Activated naive CD8-positive, alpha-beta T cell (primary cell): ENCODE results near the gene SLC22A15.
A peak's percentile ranks its signal among the peaks of the same experiment; 100 is the strongest.
"Not testable (repeated sequence)": the region's sequence is repeated elsewhere in the genome, so short reads cannot be mapped to it uniquely, and the experiment has no call there.

Experiments used
- H3K27ac Mint-ChIP-seq: one replicate; pipeline ENCODE4 v1.8.0; 2021; ENCODE audit warnings: mixed read lengths
- H3K27me3 Mint-ChIP-seq: one replicate; pipeline ENCODE4 v1.8.0; 2021; ENCODE audit warnings: mixed read lengths
- H3K36me3 Mint-ChIP-seq: one replicate; pipeline ENCODE4 v1.8.0; 2021; ENCODE audit warnings: mixed read lengths
- H3K4me1 Mint-ChIP-seq: one replicate; pipeline ENCODE4 v1.8.0; 2021; ENCODE audit warnings: low read depth, mixed read lengths
- H3K4me3 Mint-ChIP-seq: one replicate; pipeline ENCODE4 v1.8.0; 2021; ENCODE audit warnings: mild to moderate bottlenecking, mixed read lengths
- H3K9me3 Mint-ChIP-seq: one replicate; pipeline ENCODE4 v1.8.0; 2021; ENCODE audit warnings: low read depth, mixed read lengths

SLC22A15 gene

GRCh38 chr1:115976062-115976920, at the start of gene SLC22A15:
SLC22A15 (plus strand) TSS chr1:115976513; CDS start chr1:115976628, 115 bp downstream.
- no peaks in the 10 kb centered on the region for H3K36me3 Mint-ChIP-seq
- H3K4me3 Mint-ChIP-seq = peak within 1 kb of the TSS; percentile 89
- H3K27ac Mint-ChIP-seq = no peak within 1 kb of the TSS
- H3K4me1 Mint-ChIP-seq = peaks cover 4% of the 10 kb centered on the region
- peaks cover 21% of the 10 kb centered on the region for H3K27me3 Mint-ChIP-seq
- no peaks in the 10 kb centered on the region for H3K9me3 Mint-ChIP-seq

DNA sequence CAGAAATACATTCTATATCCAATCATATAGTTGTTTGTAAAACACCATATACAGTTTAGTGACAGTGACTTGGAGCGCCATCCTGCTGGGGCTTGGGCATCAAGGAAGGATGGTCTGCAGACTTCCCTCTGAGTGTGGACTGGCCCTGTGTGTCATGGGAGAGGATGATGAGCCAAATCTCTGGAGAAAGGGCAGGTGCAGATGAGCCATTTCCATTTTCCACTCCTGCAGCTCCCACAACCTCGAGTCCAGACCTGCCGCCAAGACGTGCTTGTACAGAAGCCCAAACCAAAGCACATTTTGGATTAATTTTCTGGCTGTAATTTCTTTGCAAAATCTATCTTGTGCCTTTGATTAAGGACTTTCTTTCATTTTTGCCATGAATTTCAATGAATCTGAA, 48.3 kb upstream of the SLC22A15 start:
- H3K9me3 Mint-ChIP-seq = no peaks in the 10 kb centered on the region
- H3K4me1 Mint-ChIP-seq = no peaks in the 10 kb centered on the region
- H3K36me3 Mint-ChIP-seq = no peaks in the 10 kb centered on the region
- H3K4me3 Mint-ChIP-seq = no peak overlapping the region
- no peaks in the 10 kb centered on the region for H3K27me3 Mint-ChIP-seq
- H3K27ac Mint-ChIP-seq = no peak overlapping the region

- Mint-ChIP-seq H3K4me1 (no peaks in the 10 kb centered on the region), H3K27ac (no peak overlapping the region), H3K4me3 (no peak overlapping the region), H3K36me3 (no peaks in the 10 kb centered on the region), H3K27me3 (no peaks in the 10 kb centered on the region), H3K9me3 (no peaks in the 10 kb centered on the region)
Observed at GRCh38 chr1:115929881-115930280, 46.4 kb upstream of the SLC22A15 start.

DNA sequence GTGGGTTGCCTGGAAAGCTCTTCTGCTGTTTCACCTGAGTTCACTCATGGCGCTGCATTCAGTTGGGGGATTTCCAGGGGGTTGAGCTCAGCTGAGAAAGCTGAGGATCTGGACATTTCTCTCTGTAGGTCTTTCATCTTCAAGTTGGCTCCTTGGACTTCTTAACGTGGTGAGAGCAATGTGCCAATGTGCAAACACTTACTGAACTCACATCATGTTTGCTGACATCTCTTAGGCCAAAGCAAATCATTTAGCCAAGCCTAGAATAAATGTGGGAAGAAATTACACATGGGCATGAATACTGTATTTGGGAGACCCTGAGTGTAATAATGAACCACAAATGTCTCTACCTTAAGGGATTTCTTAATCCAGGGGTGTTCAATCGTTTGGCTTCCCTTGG, 42.7 kb upstream of the SLC22A15 start:
- no peaks in the 10 kb centered on the region for H3K27me3 Mint-ChIP-seq
- no peak overlapping the region for H3K27ac Mint-ChIP-seq
- H3K9me3 Mint-ChIP-seq = no peaks in the 10 kb centered on the region
- no peaks in the 10 kb centered on the region for H3K36me3 Mint-ChIP-seq
- H3K4me3 Mint-ChIP-seq = no peak overlapping the region
- no peaks in the 10 kb centered on the region for H3K4me1 Mint-ChIP-seq

GRCh38 chr1:115939455-115939854, 36.9 kb upstream of the SLC22A15 start:
- Mint-ChIP-seq H3K27me3 (no peaks in the 10 kb centered on the region), H3K9me3 (no peaks in the 10 kb centered on the region), H3K4me1 (no peaks in the 10 kb centered on the region), H3K27ac (no peak overlapping the region), H3K4me3 (no peak overlapping the region), H3K36me3 (no peaks in the 10 kb centered on the region)

- Mint-ChIP-seq H3K27ac (no peak overlapping the region), H3K9me3 (no peaks in the 10 kb centered on the region), H3K4me3 (no peak overlapping the region), H3K27me3 (peaks cover 12% of the 10 kb centered on the region), H3K36me3 (no peaks in the 10 kb centered on the region), H3K4me1 (no peaks in the 10 kb centered on the region)
Observed at GRCh38 chr1:115946116-115946515, 30.2 kb upstream of the SLC22A15 start.

GRCh38 chr1:115949156-115949555, 27.2 kb upstream of the SLC22A15 start:
- Mint-ChIP-seq H3K4me1 (no peaks in the 10 kb centered on the region), H3K9me3 (no peaks in the 10 kb centered on the region), H3K36me3 (no peaks in the 10 kb centered on the region), H3K4me3 (no peak overlapping the region), H3K27ac (no peak overlapping the region), H3K27me3 (peaks cover 12% of the 10 kb centered on the region)

DNA sequence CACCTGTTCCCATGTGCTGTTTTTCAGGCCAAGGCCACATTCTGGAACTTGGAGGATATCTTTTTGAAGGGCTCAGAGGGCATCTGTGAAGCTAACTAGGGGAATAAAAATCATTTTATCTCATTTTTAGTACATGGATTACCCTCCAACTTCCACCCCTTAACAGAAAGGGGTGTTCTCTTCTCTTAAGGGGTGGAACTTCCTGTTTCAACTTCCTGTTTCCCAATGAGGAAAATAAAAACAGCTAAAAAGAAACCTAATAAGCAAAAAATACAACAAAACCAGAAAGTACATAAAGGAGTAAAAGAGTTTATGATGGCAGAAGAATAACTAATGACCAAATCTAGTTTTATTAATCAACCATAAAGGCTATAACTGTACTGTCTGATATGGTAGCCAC, 24.8 kb upstream of the SLC22A15 start:
- no peaks in the 10 kb centered on the region for H3K4me1 Mint-ChIP-seq
- no peaks in the 10 kb centered on the region for H3K9me3 Mint-ChIP-seq
- H3K27ac Mint-ChIP-seq = no peak overlapping the region
- no peaks in the 10 kb centered on the region for H3K36me3 Mint-ChIP-seq
- H3K27me3 Mint-ChIP-seq = peaks cover 18% of the 10 kb centered on the region
- H3K4me3 Mint-ChIP-seq = no peak overlapping the region

GRCh38 chr1:115952547-115952946, 23.8 kb upstream of the SLC22A15 start:
- Mint-ChIP-seq H3K36me3 (no peaks in the 10 kb centered on the region), H3K4me3 (no peak overlapping the region), H3K27me3 (peaks cover 20% of the 10 kb centered on the region), H3K9me3 (no peaks in the 10 kb centered on the region), H3K27ac (no peak overlapping the region), H3K4me1 (no peaks in the 10 kb centered on the region)

DNA sequence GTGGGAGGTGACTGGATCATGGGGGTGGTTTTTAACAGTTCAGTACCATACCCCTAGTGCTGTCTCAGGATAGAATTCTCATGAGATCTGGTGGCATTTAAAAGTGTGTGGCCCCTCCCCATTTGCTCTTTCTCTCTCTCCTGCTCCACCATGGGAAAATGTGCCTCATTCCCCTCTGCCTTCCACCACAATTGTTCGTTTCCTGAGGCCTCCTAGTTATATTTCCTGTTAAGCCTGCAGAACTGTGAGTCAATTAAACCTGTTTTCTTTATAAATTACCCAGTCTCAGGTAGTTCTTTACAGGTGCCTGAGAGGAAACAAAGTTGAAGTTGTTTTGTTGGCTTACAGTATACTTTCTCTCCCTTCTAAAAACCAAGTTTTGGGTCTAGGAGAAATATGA, 23.1 kb upstream of the SLC22A15 start:
- H3K4me3 Mint-ChIP-seq = no peak overlapping the region
- no peaks in the 10 kb centered on the region for H3K36me3 Mint-ChIP-seq
- H3K4me1 Mint-ChIP-seq = no peaks in the 10 kb centered on the region
- H3K27me3 Mint-ChIP-seq = peaks cover 20% of the 10 kb centered on the region
- no peak overlapping the region for H3K27ac Mint-ChIP-seq
- no peaks in the 10 kb centered on the region for H3K9me3 Mint-ChIP-seq

GRCh38 chr1:115954684-115955083, 21.6 kb upstream of the SLC22A15 start:
- Mint-ChIP-seq H3K36me3 (no peaks in the 10 kb centered on the region), H3K4me1 (no peaks in the 10 kb centered on the region), H3K4me3 (no peak overlapping the region), H3K9me3 (no peaks in the 10 kb centered on the region), H3K27me3 (peaks cover 19% of the 10 kb centered on the region), H3K27ac (no peak overlapping the region)

DNA sequence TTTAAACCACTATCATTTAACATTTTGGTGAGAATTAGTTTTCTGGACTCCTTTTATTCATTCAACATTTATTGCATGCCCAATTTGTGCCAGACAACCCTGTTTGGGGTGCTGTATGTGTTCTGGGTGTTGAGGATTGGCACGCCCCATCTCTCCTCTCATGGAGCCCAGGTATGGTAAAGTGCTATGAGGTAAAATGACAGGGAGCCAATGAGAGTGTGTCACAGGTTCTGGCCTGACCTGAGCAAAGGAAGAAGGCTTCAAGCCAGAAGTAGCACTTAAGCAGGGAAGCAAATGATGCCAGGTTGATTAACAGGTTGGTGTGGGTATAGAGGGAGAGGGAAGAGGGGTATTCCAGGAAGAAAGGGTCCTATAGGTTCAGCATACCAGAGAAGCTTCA, 21.1 kb upstream of the SLC22A15 start:
- Mint-ChIP-seq H3K9me3 (no peaks in the 10 kb centered on the region), H3K27ac (no peak overlapping the region), H3K4me1 (no peaks in the 10 kb centered on the region), H3K27me3 (peaks cover 15% of the 10 kb centered on the region), H3K4me3 (no peak overlapping the region), H3K36me3 (no peaks in the 10 kb centered on the region)

DNA sequence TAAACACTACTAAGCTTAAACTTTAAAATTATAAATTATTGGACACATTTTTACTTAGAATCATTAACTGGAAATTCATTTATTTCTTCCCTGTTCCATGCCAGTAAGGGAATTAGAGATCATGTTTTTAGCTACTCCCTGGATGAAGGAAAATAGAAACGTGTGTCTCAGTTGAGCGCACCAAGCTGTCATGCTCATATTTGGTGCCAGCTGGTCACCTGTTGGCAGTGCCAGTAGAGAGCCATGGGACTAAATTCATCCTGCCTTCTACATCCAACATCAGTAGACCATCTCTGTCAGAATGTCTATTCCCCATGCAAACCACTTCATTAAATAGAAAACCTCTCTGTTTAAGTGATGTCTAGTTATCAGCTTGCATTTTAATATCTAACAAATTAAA, 17.4 kb upstream of the SLC22A15 start:
- no peak overlapping the region for H3K4me3 Mint-ChIP-seq
- H3K27ac Mint-ChIP-seq = no peak overlapping the region

GRCh38 chr1:115969509-115969908, 6.8 kb upstream of the SLC22A15 start:
- peaks cover 30% of the 10 kb centered on the region for H3K27me3 Mint-ChIP-seq

More for the DNA sequence above, 17.4 kb upstream of the SLC22A15 start:
- Mint-ChIP-seq H3K4me1 (no peaks in the 10 kb centered on the region), H3K27me3 (peaks cover 22% of the 10 kb centered on the region), H3K36me3 (no peaks in the 10 kb centered on the region), H3K9me3 (no peaks in the 10 kb centered on the region)

DNA sequence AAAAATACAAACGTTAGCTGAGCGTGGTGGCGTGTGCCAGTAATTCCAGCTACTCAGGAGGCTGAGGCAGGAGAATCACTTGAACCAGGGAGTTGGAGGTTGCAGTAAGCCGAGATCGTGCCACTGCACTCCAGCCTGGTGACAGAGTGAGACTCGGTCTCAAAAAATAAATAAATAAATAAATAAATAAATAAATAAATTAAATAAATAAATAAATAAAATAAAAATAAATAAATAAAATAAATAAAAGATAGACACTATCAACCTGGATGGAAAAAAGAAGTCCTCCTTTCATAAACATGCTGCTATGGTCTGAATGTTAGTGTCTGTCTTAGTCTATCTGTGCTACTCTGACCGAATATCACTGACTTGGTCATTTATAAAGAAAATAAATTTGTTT, 4.5 kb upstream of the SLC22A15 start:
- H3K9me3 Mint-ChIP-seq, H3K36me3 Mint-ChIP-seq, H3K27ac Mint-ChIP-seq, H3K4me1 Mint-ChIP-seq, H3K4me3 Mint-ChIP-seq: not testable (repeated sequence)
- peaks cover 26% of the 10 kb centered on the region for H3K27me3 Mint-ChIP-seq

More at GRCh38 chr1:115969509-115969908, 6.8 kb upstream of the SLC22A15 start:
- H3K4me1 Mint-ChIP-seq = no peaks in the 10 kb centered on the region
- H3K27ac Mint-ChIP-seq = no peak overlapping the region
- H3K4me3 Mint-ChIP-seq = no peak overlapping the region
- no peaks in the 10 kb centered on the region for H3K36me3 Mint-ChIP-seq
- H3K9me3 Mint-ChIP-seq = no peaks in the 10 kb centered on the region

DNA sequence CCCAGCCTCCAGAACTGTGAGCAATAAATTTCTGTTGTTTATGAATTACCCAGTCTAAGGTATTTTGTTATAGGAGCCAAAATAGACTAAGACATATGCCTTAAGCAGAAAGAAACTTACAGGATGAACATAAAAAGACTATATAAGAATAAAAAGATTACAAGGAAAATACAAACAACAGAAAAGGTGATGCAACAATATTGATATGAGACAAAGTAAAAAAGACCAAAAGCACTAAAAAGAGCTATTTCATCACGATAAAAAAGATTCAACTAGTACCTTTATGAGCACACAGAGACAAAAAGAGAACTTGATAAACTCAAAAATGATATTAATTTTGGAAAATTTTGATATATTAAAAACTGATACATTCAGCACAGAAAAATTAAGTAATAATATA, 3.2 kb upstream of the SLC22A15 start:
- Mint-ChIP-seq H3K4me1 (peaks cover 4% of the 10 kb centered on the region), H3K9me3 (no peaks in the 10 kb centered on the region), H3K36me3 (no peaks in the 10 kb centered on the region), H3K27ac (no peak overlapping the region), H3K4me3 (no peak overlapping the region), H3K27me3 (peaks cover 33% of the 10 kb centered on the region)
